Stomach (tissue), 4 donors: ENCODE data around the gene FXR2.

Source experiments
- EP300 ChIP-seq: sonication (generic); formaldehyde crosslinking; IDR thresholded peaks from one replicate; pipeline ENCODE4 v1.6.1; 2017; ENCODE audit warnings: antibody characterized with exemption
- POLR2A ChIP-seq, 4 donors: fragments of 450-650 bp; IDR thresholded peaks; one replicate each; pipeline ENCODE4 v1.6.1; 2016; ENCODE audit warnings: antibody characterized with exemption in 4 of 4, control low read depth in 2 of 4, mild to moderate bottlenecking in 1 of 4, moderate library complexity in 1 of 4
- POLR2AphosphoS5 ChIP-seq, 3 donors: sonication (generic); formaldehyde crosslinking; IDR thresholded peaks; one replicate each; pipeline ENCODE4 v1.6.1; 2016; ENCODE audit warnings: antibody characterized with exemption in 3 of 3
- TF ChIP-seq, protein P1 (sequence below), 7 experiments: fragments of 450-650 bp in 4 of 7; fragments of 200-600 bp in 3 of 7; sonication (generic) in 3 of 7; IDR thresholded peaks; one replicate each; pipeline ENCODE4 v1.5.1; 2016 to 2019; ENCODE audit warnings: antibody characterized with exemption in 7 of 7, control low read depth in 2 of 7, mild to moderate bottlenecking in 1 of 7

DNA sequence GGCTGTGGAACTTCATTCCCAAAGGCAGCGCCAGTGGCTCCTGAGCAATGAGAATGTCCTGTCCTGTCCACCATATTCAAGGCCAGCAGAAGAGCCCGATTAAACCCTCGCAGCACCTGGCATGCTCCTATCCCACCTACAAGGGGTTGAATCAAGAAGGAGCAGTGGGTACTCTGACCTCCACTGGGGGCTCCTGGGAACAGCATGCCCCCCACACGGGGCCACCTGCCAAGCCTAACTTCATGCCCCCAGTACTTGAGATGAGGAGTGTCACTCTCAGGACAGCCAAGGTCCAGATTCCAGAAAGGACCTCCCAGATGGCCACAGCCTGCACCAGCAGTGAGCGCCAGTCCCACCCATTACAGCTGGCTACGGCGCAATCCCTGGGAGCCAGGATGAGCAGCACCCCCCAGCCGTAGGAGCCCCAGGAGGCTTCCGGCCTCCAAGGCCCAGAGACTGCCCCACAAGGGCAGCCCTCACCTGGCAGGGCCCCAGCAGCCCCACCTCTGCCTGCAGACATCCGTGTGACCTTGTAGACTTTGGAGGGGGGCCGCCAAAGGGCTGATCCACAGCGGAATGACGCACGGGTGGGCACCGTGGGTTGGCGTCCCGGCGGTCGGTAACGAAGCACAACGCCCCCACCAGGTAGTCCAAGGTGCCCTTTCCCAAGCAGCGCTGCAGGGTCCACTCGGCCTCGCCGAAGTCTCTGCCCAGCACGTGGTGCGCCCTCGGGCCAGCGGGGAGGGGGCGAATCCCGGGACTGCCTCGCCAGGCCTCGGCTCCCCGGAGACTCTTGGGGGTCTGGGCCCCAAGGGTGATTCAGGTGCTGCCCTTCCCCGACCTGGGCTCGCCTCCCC is 32.1 kb downstream of the FXR2 start:
- TF ChIP-seq POLR2AphosphoS5 (IDR thresholded peaks at IDR 0.05) = no peak
- TF ChIP-seq, protein P1, sequence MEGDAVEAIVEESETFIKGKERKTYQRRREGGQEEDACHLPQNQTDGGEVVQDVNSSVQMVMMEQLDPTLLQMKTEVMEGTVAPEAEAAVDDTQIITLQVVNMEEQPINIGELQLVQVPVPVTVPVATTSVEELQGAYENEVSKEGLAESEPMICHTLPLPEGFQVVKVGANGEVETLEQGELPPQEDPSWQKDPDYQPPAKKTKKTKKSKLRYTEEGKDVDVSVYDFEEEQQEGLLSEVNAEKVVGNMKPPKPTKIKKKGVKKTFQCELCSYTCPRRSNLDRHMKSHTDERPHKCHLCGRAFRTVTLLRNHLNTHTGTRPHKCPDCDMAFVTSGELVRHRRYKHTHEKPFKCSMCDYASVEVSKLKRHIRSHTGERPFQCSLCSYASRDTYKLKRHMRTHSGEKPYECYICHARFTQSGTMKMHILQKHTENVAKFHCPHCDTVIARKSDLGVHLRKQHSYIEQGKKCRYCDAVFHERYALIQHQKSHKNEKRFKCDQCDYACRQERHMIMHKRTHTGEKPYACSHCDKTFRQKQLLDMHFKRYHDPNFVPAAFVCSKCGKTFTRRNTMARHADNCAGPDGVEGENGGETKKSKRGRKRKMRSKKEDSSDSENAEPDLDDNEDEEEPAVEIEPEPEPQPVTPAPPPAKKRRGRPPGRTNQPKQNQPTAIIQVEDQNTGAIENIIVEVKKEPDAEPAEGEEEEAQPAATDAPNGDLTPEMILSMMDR (IDR thresholded peaks at IDR 0.05) = no peak
- TF ChIP-seq POLR2A (IDR thresholded peaks at IDR 0.05) = no peak
- no peak for TF ChIP-seq EP300
